Heart left ventricle (tissue), 13 donors: Measurements from ENCODE around the gene BTBD8.
"Not testable (repeated sequence)": the region's sequence is repeated elsewhere in the genome, so short reads cannot be mapped to it uniquely, and the experiment has no call there.

ENCODE experiments used
- CTCF ChIP-seq, 12 donors: fragments of 200-600 bp; sonication (generic) in 4 of 12; IDR thresholded peaks; one replicate each; pipeline versions ENCODE4 v1.5.0 to v1.8.0; 2018 to 2022; ENCODE audit warnings: antibody characterized with exemption in 12 of 12, mild to moderate bottlenecking in 5 of 12
- POLR2A ChIP-seq, 2 donors: fragments of 450-650 bp; IDR thresholded peaks; one replicate each; pipeline ENCODE4 v1.6.1; 2017; ENCODE audit warnings: antibody characterized with exemption in 2 of 2, mild to moderate bottlenecking in 2 of 2, moderate library complexity in 2 of 2
- donor health status: ischemic (EF 13 %, LVEDD 7.1; RV severe dilation, severe dysfunction).
- donor health status: DM: no; HTN: yes; CAD: no.
- donor health status: DM: no; HTN: no; CAD: no.
- donor health status: ischemic (EF 25% LVEDD 6.9; RV normal size, moderate dysfunction).
- donor health status: ischemic (EF 25% LVEDD 5.7; RV mildly dilated, moderate dysfunction).
- donor health status: ischemic (EF 35%, LVEDD 5.7; RV mildly dilated, moderate dysfunction).
- donor health status: nonischemic (EF 11% LVEDD 7.7; RV severe dilation, severe dysfunction).
- donor health status: DM: yes; HTN: yes; CAD: no.
- donor health status: PGD.
- donor health status: ischemic (EF 29% LVEDD 5.4; RV normal size, mild dysfunction).
- donor health status: nonischemic (EF 23%, LVEDD 6.1; RV moderate dilation, normal function).

GRCh38 chr1:92078077-92078476 lies 2.1 kb upstream of the BTBD8 start:
- TF ChIP-seq CTCF, POLR2A (IDR thresholded peaks at IDR 0.05): not testable (repeated sequence)
